ENCODE results near the gene IFNA10.
A peak's percentile ranks its signal among the peaks of the same experiment; 100 is the strongest.
"Not testable (repeated sequence)": the region's sequence is repeated elsewhere in the genome, so short reads cannot be mapped to it uniquely, and the experiment has no call there.

The IFNA10 gene

GRCh38 chr9:21210311-21210710 lies 3.4 kb upstream of the IFNA10 start:
- no peak for TF ChIP-seq CTCF (IDR thresholded peaks at IDR 0.05; ENCODE audit: low read depth, low read length)
- H3K4me3 ChIP-seq (ENCODE audit: low read depth, low read length) = no peak overlapping the region

GRCh38 chr9:21205204-21205603 lies 1.7 kb downstream of the IFNA10 start:
- H3K4me3 ChIP-seq (ENCODE audit: low read depth, low read length) = no peak overlapping the region
- TF ChIP-seq CTCF (IDR thresholded peaks at IDR 0.05; ENCODE audit: low read depth, low read length) = no peak

GRCh38 chr9:21202105-21202504 lies 4.8 kb downstream of the IFNA10 start, which contains the start of gene IFNA7:
TSS of gene IFNA7 (minus strand) at chr9:21202205. CDS start at chr9:21202165, 40 bp downstream.
- H3K4me3 ChIP-seq (ENCODE audit: low read depth, low read length) = not testable (repeated sequence)

- TF ChIP-seq CTCF (IDR thresholded peaks at IDR 0.05; ENCODE audit: low read depth, low read length) = peak; percentile 44
- not testable (repeated sequence) for H3K4me3 ChIP-seq (ENCODE audit: low read depth, low read length)
Observed at GRCh38 chr9:21194867-21195776, 11.8 kb downstream of the IFNA10 start.

- H3K4me3 ChIP-seq (ENCODE audit: low read depth, low read length) = not testable (repeated sequence)
Observed at GRCh38 chr9:21187487-21187886, 19.5 kb downstream of the IFNA10 start, which contains the start of gene IFNA4. TSS of gene IFNA4 (minus strand) at chr9:21187587. CDS start at chr9:21187531, 56 bp downstream.

- peak; percentile 50 for TF ChIP-seq CTCF (IDR thresholded peaks at IDR 0.05; ENCODE audit: low read depth, low read length)
- not testable (repeated sequence) for H3K4me3 ChIP-seq (ENCODE audit: low read depth, low read length)
Observed at GRCh38 chr9:21182810-21183736, 23.9 kb downstream of the IFNA10 start.

GRCh38 chr9:21174671-21175070 lies 32.3 kb downstream of the IFNA10 start:
- TF ChIP-seq CTCF (IDR thresholded peaks at IDR 0.05; ENCODE audit: low read depth, low read length) = no peak
- H3K4me3 ChIP-seq (ENCODE audit: low read depth, low read length) = no peak overlapping the region

GRCh38 chr9:21172156-21172555 lies 34.8 kb downstream of the IFNA10 start:
- no peak overlapping the region for H3K4me3 ChIP-seq (ENCODE audit: low read depth, low read length)
- no peak for TF ChIP-seq CTCF (IDR thresholded peaks at IDR 0.05; ENCODE audit: low read depth, low read length)

All from WI38 (cell line).